Activated CD4-positive, alpha-beta T cell treated with anti-CD3 and anti-CD28 coated beads for 36 hours (primary cell): ENCODE data around the gene RNPEPL1. TPM values are rescaled to one million over a fixed set of nuclear protein-coding genes. Genes with fewer than 3 reads are reported as not detected.
"Not testable (repeated sequence)": the region's sequence is repeated elsewhere in the genome, so short reads cannot be mapped to it uniquely, and the experiment has no call there.

Source experiments
- ATAC-seq: fragments of 200-7000 bp; cut with Tn5 transposase; one replicate; pipeline ENCODE4 v1.10.0; 2021; ENCODE audit warnings: mild to moderate bottlenecking, moderate library complexity
- CTCF ChIA-PET: fragments of 350-600 bp; sonication (Branson Sonifier 250); formaldehyde crosslinking; loops from one replicate; lab custom pipeline; 2021; ENCODE audit warnings: antibody characterized with exemption; lab: Charles Lee
- POLR2A ChIA-PET: fragments of 350-600 bp; sonication (Branson Sonifier 250); formaldehyde crosslinking; loops from one replicate; lab custom pipeline; 2021; ENCODE audit warnings: antibody characterized with exemption, inconsistent platforms; lab: Charles Lee
- DNase-seq: peaks from one replicate; pipeline ENCODE4 v3.0.0-alpha.2; 2020
- H3K27ac Mint-ChIP-seq: one replicate; pipeline ENCODE4 v1.8.0; 2021; ENCODE audit warnings: mixed read lengths
- H3K27me3 Mint-ChIP-seq: one replicate; pipeline ENCODE4 v1.8.0; 2021; ENCODE audit warnings: mixed read lengths
- H3K36me3 Mint-ChIP-seq: one replicate; pipeline ENCODE4 v1.8.0; 2021; ENCODE audit warnings: low read depth, mixed read lengths
- H3K4me1 Mint-ChIP-seq: one replicate; pipeline ENCODE4 v1.8.0; 2021; ENCODE audit warnings: mixed read lengths
- H3K4me3 Mint-ChIP-seq: one replicate; pipeline ENCODE4 v1.8.0; 2021; ENCODE audit warnings: mild to moderate bottlenecking, moderate library complexity, mixed read lengths
- H3K9me3 Mint-ChIP-seq: one replicate; pipeline ENCODE4 v1.8.0; 2021; ENCODE audit warnings: low read depth, mixed read lengths
- intact Hi-C, 2 experiments: fragments of 100-400 bp; cut with DNase I in 1 of 2; cut with micrococcal nuclease in 1 of 2; formaldehyde crosslinking; loops; one replicate each; pipeline versions ENCODE4 v1.14.2 to v1.15.1; 2022 to 2024; cut with DNase I, micrococcal nuclease
- total RNA-seq, 2 experiments: library from RNA; stranded (reverse); gene quantifications; one replicate each; pipeline ENCODE4 v1.2.3, GENCODE V29; 2021

Gene RNPEPL1
- total RNA-seq, 2 experiments from 2014 or later: 35.7 to 43.8 TPM

DNA sequence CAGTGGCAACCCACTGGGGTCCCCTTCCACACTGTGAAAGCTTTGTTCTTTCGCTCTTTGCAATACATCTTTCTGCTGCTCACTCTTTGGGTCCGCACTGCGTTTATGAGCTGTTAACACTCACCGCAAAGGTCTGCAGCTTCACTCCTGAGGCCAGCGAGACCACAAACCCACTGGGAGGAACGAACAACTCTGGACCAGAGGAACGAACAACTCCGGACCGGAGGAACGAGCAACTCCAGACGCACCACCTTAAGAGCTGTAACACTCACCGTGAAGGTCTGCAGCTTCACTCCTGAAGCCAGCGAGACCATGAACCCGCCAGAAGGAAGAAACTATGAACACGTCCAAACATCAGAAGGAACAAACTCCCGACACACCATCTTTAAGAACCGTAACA is 29.2 kb upstream of the RNPEPL1 start:
- CTCF ChIA-PET: interaction anchor here (0.6 kb wide), 1 partner anchor 222 kb away, joined by 4 read pairs; no protein-coding TSS in a partner anchor
- H3K36me3 Mint-ChIP-seq: peaks cover 45% of the 10 kb centered on the region
- H3K9me3 Mint-ChIP-seq, POLR2A ChIA-PET, H3K4me3 Mint-ChIP-seq, DNase-seq, H3K27ac Mint-ChIP-seq, H3K4me1 Mint-ChIP-seq, ATAC-seq, intact Hi-C loops, H3K27me3 Mint-ChIP-seq: not testable (repeated sequence)

DNA sequence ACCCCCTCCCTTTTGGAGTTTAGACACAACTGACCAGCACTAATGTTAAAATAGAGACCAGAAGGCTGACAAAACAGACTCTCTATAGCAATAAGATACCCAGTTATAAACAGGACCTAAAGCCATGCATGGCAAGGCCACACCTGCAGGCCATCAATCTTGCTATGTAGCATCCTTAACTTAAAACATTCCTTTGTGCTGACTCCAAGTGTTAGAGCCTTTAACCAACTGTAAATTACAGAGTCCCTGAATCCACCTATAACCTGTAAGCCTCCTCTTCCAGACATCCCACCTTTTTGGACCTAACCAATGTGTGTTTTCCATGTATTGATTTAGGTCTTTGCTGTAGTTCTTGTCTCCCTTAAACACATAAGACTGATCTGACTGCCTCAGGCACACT is 28.4 kb upstream of the RNPEPL1 start:
- peaks cover 42% of the 10 kb centered on the region for H3K36me3 Mint-ChIP-seq
- peak overlapping the region; percentile 11 for H3K27ac Mint-ChIP-seq
- DNase-seq: no peak
- no peaks in the 10 kb centered on the region for H3K27me3 Mint-ChIP-seq
- ATAC-seq: no peak
- H3K4me3 Mint-ChIP-seq: no peak overlapping the region
- peaks cover 3% of the 10 kb centered on the region for H3K4me1 Mint-ChIP-seq
- H3K9me3 Mint-ChIP-seq: no peaks in the 10 kb centered on the region
- ChIA-PET POLR2A (no interaction called here), CTCF (no interaction called here)
- intact Hi-C loops: no loop called here

GRCh38 chr2:240551288-240551687 is 17.0 kb upstream of the RNPEPL1 start:
- ATAC-seq (no peak), DNase-seq (no peak)
- ChIA-PET POLR2A (no interaction called here), CTCF (interaction anchor here (0.7 to 2.3 kb wide), 3 partner anchors 14 to 37 kb away, joined by 4 to 7 read pairs (median 5); no protein-coding TSS in a partner anchor)
- Mint-ChIP-seq H3K27ac (no peak overlapping the region), H3K27me3 (no peaks in the 10 kb centered on the region), H3K4me3 (no peak overlapping the region), H3K4me1 (peaks cover 3% of the 10 kb centered on the region), H3K36me3 (peaks cover 32% of the 10 kb centered on the region), H3K9me3 (peaks cover 4% of the 10 kb centered on the region)
- intact Hi-C loops: no loop called here

DNA sequence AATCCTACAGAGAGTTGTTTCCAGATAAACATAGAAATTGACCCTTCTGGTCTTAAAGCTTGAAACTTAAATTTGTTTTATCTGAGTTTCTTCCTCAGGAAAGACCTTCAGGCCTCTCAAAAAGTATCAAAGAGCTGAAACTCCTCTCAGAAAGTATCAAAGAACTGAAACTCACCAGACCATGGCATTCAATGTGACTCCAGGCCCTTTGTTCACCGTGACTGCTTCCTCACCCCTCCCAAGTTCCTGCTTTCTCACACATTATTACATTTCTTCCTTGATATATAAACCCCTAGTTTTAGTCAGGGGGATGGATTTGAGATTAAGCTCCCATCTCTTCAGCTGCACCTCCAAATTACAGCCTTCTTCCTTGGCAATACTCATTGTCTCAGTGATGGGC is 16.5 kb upstream of the RNPEPL1 start:
- ChIA-PET CTCF (interaction anchor here (0.7 to 2.3 kb wide), 3 partner anchors 14 to 38 kb away, joined by 4 to 7 read pairs (median 5); no protein-coding TSS in a partner anchor), POLR2A (no interaction called here)
- intact Hi-C loops: no loop called here
- peaks cover 8% of the 10 kb centered on the region for H3K4me1 Mint-ChIP-seq
- DNase-seq (no peak), ATAC-seq (no peak)
- peaks cover 34% of the 10 kb centered on the region for H3K36me3 Mint-ChIP-seq
- H3K27me3 Mint-ChIP-seq: no peaks in the 10 kb centered on the region
- H3K4me3 Mint-ChIP-seq: no peak overlapping the region
- peaks cover 4% of the 10 kb centered on the region for H3K9me3 Mint-ChIP-seq
- peak overlapping the region; percentile 42 for H3K27ac Mint-ChIP-seq

- ChIA-PET CTCF (no interaction called here), POLR2A (interaction anchor here (1.2 kb wide), 1 partner anchor 12 kb away, joined by 3 read pairs; no protein-coding TSS in a partner anchor)
- no peak overlapping the region for H3K27ac Mint-ChIP-seq
- H3K27me3 Mint-ChIP-seq: no peaks in the 10 kb centered on the region
- intact Hi-C loops: no loop called here
- H3K4me3 Mint-ChIP-seq: no peak overlapping the region
- peaks cover 4% of the 10 kb centered on the region for H3K9me3 Mint-ChIP-seq
- no peak for ATAC-seq
- peaks cover 36% of the 10 kb centered on the region for H3K36me3 Mint-ChIP-seq
- no peak for DNase-seq
- H3K4me1 Mint-ChIP-seq: peaks cover 23% of the 10 kb centered on the region
Observed at GRCh38 chr2:240553956-240554480, 14.3 kb upstream of the RNPEPL1 start.

DNA sequence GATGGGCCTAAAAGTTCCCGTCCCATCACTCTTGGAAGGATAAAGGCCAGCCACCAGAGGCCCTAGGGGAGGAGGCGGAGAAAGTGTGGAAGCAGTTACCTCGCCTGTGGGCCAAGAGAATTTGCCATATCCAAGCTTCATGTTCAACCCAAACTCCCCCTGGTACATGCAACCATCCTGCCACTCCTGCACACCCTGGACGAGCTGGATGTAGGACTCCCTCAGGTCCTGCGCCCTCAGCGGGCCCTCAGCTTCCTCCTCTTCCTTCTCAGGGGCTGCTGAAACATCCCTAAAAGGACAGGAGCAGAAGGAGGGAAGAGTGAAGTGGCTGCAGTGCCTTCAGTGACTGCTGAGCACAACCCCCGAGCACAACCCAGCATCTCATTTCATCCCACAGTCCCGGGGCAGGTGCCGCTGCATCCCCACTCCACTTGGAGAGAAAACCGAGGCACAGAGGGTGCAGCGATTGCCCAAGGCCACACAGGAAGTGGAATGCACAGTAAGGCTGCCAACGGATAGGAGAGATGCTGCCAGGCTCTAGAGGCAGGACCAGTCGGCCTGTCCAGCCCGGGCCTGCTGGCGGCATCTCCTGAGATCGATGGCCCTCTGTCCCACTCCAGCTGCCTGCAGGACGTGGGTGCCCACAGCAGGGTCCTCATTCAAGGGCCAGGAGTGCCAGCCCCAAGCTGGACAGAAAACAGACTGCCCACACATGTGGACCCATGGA is 13.4 kb upstream of the RNPEPL1 start:
- POLR2A ChIA-PET: no interaction called here

DNA sequence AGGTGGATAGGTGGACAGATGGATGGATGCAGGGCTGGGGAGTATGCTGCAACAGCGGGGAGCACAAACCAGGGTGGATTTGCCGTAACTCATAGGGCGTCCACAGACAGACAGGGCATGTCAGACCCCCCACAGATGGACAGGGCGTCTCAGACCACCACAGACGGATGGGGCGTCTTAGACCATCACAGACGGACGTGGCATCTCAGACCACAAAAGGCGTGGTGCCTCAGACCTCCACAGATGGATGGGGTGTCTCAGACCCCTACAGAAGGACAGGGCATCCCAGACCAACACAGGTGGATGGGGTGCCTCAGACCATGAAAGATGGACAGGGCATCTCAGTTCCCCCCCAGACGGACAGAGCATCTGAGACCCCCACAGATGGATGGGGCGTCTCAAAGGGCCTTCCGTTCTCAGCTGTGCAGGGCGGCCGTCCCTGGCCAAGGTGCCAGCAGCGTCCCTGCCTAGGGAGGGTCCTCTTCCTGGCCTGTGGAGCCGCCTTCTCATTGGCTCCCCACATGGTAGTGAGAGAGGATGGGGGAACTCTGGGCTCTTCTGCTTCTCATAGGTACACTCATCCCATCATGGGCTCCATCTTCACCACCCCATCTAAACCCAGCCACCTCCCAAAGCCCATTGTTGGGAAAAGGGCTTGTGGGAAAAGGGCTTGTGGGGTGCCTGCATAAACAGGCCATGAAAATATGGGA is 12.6 kb upstream of the RNPEPL1 start:
- Mint-ChIP-seq H3K27me3 (no peaks in the 10 kb centered on the region), H3K27ac (no peak overlapping the region), H3K36me3 (peaks cover 41% of the 10 kb centered on the region), H3K4me1 (peaks cover 33% of the 10 kb centered on the region), H3K9me3 (peaks cover 4% of the 10 kb centered on the region), H3K4me3 (no peak overlapping the region)
- ChIA-PET POLR2A (no interaction called here), CTCF (interaction anchor here (2.0 kb wide), 1 partner anchor 10 kb away, joined by 5 read pairs; no protein-coding TSS in a partner anchor)
- DNase-seq (no peak), ATAC-seq (no peak)
- intact Hi-C loops: no loop called here

More for the DNA sequence above, 13.4 kb upstream of the RNPEPL1 start:
- Mint-ChIP-seq H3K27me3 (no peaks in the 10 kb centered on the region), H3K9me3 (peaks cover 4% of the 10 kb centered on the region), H3K36me3 (peaks cover 44% of the 10 kb centered on the region), H3K27ac (no peak overlapping the region), H3K4me1 (peaks cover 32% of the 10 kb centered on the region), H3K4me3 (no peak overlapping the region)
- DNase-seq: no peak
- intact Hi-C loops: no loop called here
- CTCF ChIA-PET: interaction anchor here (0.5 to 0.6 kb wide), 2 partner anchors 35 to 190 kb away, joined by 3 to 4 read pairs; no protein-coding TSS in a partner anchor
- ATAC-seq: no peak

GRCh38 chr2:240556553-240557100 is 11.7 kb upstream of the RNPEPL1 start:
- Mint-ChIP-seq H3K4me1 (peaks cover 38% of the 10 kb centered on the region), H3K27me3 (no peaks in the 10 kb centered on the region), H3K27ac (no peak overlapping the region), H3K9me3 (no peaks in the 10 kb centered on the region), H3K36me3 (peaks cover 35% of the 10 kb centered on the region), H3K4me3 (peak overlapping the region; percentile 33)
- ChIA-PET POLR2A (no interaction called here), CTCF (interaction anchor here (2.0 kb wide), 1 partner anchor 9 kb away, joined by 5 read pairs; no protein-coding TSS in a partner anchor)
- intact Hi-C loops: no loop called here
- ATAC-seq: no peak
- peak; percentile 83 for DNase-seq

GRCh38 chr2:240557101-240557751 is 11.1 kb upstream of the RNPEPL1 start:
- H3K4me1 Mint-ChIP-seq: peaks cover 44% of the 10 kb centered on the region
- H3K9me3 Mint-ChIP-seq: no peaks in the 10 kb centered on the region
- intact Hi-C loops: no loop called here
- ATAC-seq: no peak
- DNase-seq: no peak
- POLR2A ChIA-PET: no interaction called here
- H3K4me3 Mint-ChIP-seq: peak overlapping the region; percentile 33
- CTCF ChIA-PET: interaction anchor here (2.0 kb wide), 1 partner anchor 8 kb away, joined by 5 read pairs; no protein-coding TSS in a partner anchor
- no peak overlapping the region for H3K27ac Mint-ChIP-seq
- peaks cover 31% of the 10 kb centered on the region for H3K36me3 Mint-ChIP-seq
- H3K27me3 Mint-ChIP-seq: no peaks in the 10 kb centered on the region

- intact Hi-C loops: no loop called here
- Mint-ChIP-seq H3K36me3 (peaks cover 33% of the 10 kb centered on the region), H3K9me3 (no peaks in the 10 kb centered on the region), H3K4me3 (peak within 1 kb of the TSS; percentile 82), H3K4me1 (peaks cover 49% of the 10 kb centered on the region), H3K27me3 (no peaks in the 10 kb centered on the region), H3K27ac (peak within 1 kb of the TSS; percentile 88)
- ATAC-seq: peak; percentile 24
- peak; percentile 87 for DNase-seq
- ChIA-PET POLR2A (no interaction called here), CTCF (interaction anchor here (2.0 kb wide), 1 partner anchor 8 kb away, joined by 5 read pairs; no protein-coding TSS in a partner anchor)
Observed at GRCh38 chr2:240557808-240558207, 10.5 kb upstream of the RNPEPL1 start, which contains the start of gene ANKMY1. Gene ANKMY1 (minus strand): TSS chr2:240557988. CDS start chr2:240557335, 653 bp downstream.
